ENCODE data around the gene TSPAN9.

The TSPAN9 gene

GRCh38 chr12:3107071-3107583 lies 29.9 kb downstream of the TSPAN9 start:
- Histone ChIP-seq H3K9ac (ENCODE audit: low read length in 5 of 5) (no peak overlapping the region), H3K4me3 (ENCODE audit: low read depth in 1 of 5, low read length in 5 of 5) (no peak overlapping the region), H3K27me3 (ENCODE audit: control insufficient read depth in 5 of 5, insufficient read depth in 4 of 5, low read length in 5 of 5) (no peaks in the 10 kb centered on the region), H3K36me3 (ENCODE audit: control insufficient read depth in 5 of 5, insufficient read depth in 5 of 5, low read length in 5 of 5) (peaks cover 0 to 6% (median 0%) of the 10 kb centered on the region in 5 donors), H3K27ac (ENCODE audit: low read depth, low read length) (no peak overlapping the region), H3K9me3 (ENCODE audit: control insufficient read depth in 5 of 5, low read length in 5 of 5) (no peaks in the 10 kb centered on the region), H3K4me1 (ENCODE audit: control insufficient read depth in 5 of 5, insufficient read depth in 5 of 5, low read length in 5 of 5) (peaks cover 10 to 70% (median 33%) of the 10 kb centered on the region in 5 donors)

- no peaks in the 10 kb centered on the region for H3K27me3 ChIP-seq (ENCODE audit: control insufficient read depth in 5 of 5, insufficient read depth in 4 of 5, low read length in 5 of 5)
- H3K9ac ChIP-seq (ENCODE audit: low read length in 5 of 5) = no peak overlapping the region
- H3K4me1 ChIP-seq (ENCODE audit: control insufficient read depth in 5 of 5, insufficient read depth in 5 of 5, low read length in 5 of 5) = peaks cover 6 to 63% (median 27%) of the 10 kb centered on the region in 5 donors
- no peaks in the 10 kb centered on the region for H3K9me3 ChIP-seq (ENCODE audit: control insufficient read depth in 5 of 5, low read length in 5 of 5)
- no peak overlapping the region for H3K4me3 ChIP-seq (ENCODE audit: low read depth in 1 of 5, low read length in 5 of 5)
- H3K27ac ChIP-seq (ENCODE audit: low read depth, low read length) = no peak overlapping the region
- H3K36me3 ChIP-seq (ENCODE audit: control insufficient read depth in 5 of 5, insufficient read depth in 5 of 5, low read length in 5 of 5) = peaks cover 0 to 8% (median 0%) of the 10 kb centered on the region in 5 donors
These were observed 30.8 kb downstream of the TSPAN9 start for GRCh38 chr12:3107954-3108353.

GRCh38 chr12:3110578-3110977 lies 33.4 kb downstream of the TSPAN9 start:
- Histone ChIP-seq H3K4me3 (ENCODE audit: low read depth in 1 of 5, low read length in 5 of 5) (no peak overlapping the region), H3K9me3 (ENCODE audit: control insufficient read depth in 5 of 5, low read length in 5 of 5) (no peaks in the 10 kb centered on the region), H3K36me3 (ENCODE audit: control insufficient read depth in 5 of 5, insufficient read depth in 5 of 5, low read length in 5 of 5) (peaks cover 0 to 15% (median 0%) of the 10 kb centered on the region in 5 donors), H3K9ac (ENCODE audit: low read length in 5 of 5) (no peak overlapping the region), H3K27me3 (ENCODE audit: control insufficient read depth in 5 of 5, insufficient read depth in 4 of 5, low read length in 5 of 5) (no peaks in the 10 kb centered on the region), H3K27ac (ENCODE audit: low read depth, low read length) (no peak overlapping the region), H3K4me1 (ENCODE audit: control insufficient read depth in 5 of 5, insufficient read depth in 5 of 5, low read length in 5 of 5) (peaks cover under 1 to 37% (median 8%) of the 10 kb centered on the region in 5 donors)

- H3K27ac ChIP-seq (ENCODE audit: low read depth, low read length) = no peak overlapping the region
- peaks cover 0 to 15% (median 0%) of the 10 kb centered on the region in 5 donors for H3K36me3 ChIP-seq (ENCODE audit: control insufficient read depth in 5 of 5, insufficient read depth in 5 of 5, low read length in 5 of 5)
- no peak overlapping the region for H3K4me3 ChIP-seq (ENCODE audit: low read depth in 1 of 5, low read length in 5 of 5)
- no peak overlapping the region for H3K9ac ChIP-seq (ENCODE audit: low read length in 5 of 5)
- H3K9me3 ChIP-seq (ENCODE audit: control insufficient read depth in 5 of 5, low read length in 5 of 5) = no peaks in the 10 kb centered on the region
- no peaks in the 10 kb centered on the region for H3K27me3 ChIP-seq (ENCODE audit: control insufficient read depth in 5 of 5, insufficient read depth in 4 of 5, low read length in 5 of 5)
- H3K4me1 ChIP-seq (ENCODE audit: control insufficient read depth in 5 of 5, insufficient read depth in 5 of 5, low read length in 5 of 5) = peaks cover 0 to 40% (median 12%) of the 10 kb centered on the region in 5 donors
These were observed 36.6 kb downstream of the TSPAN9 start for GRCh38 chr12:3113671-3114325.

- Histone ChIP-seq H3K4me3 (ENCODE audit: low read depth in 1 of 5, low read length in 5 of 5) (no peak overlapping the region), H3K4me1 (ENCODE audit: control insufficient read depth in 5 of 5, insufficient read depth in 5 of 5, low read length in 5 of 5) (peaks cover 3 to 49% (median 18%) of the 10 kb centered on the region in 5 donors), H3K27ac (ENCODE audit: low read depth, low read length) (no peak overlapping the region), H3K9ac (ENCODE audit: low read length in 5 of 5) (no peak overlapping the region), H3K27me3 (ENCODE audit: control insufficient read depth in 5 of 5, insufficient read depth in 4 of 5, low read length in 5 of 5) (no peaks in the 10 kb centered on the region), H3K9me3 (ENCODE audit: control insufficient read depth in 5 of 5, low read length in 5 of 5) (no peaks in the 10 kb centered on the region), H3K36me3 (ENCODE audit: control insufficient read depth in 5 of 5, insufficient read depth in 5 of 5, low read length in 5 of 5) (peaks cover 0 to 15% (median 0%) of the 10 kb centered on the region in 5 donors)
These were observed 37.5 kb downstream of the TSPAN9 start for GRCh38 chr12:3114671-3115070.

- Histone ChIP-seq H3K9ac (ENCODE audit: low read length in 5 of 5) (no peak overlapping the region), H3K27ac (ENCODE audit: low read depth, low read length) (no peak overlapping the region), H3K36me3 (ENCODE audit: control insufficient read depth in 5 of 5, insufficient read depth in 5 of 5, low read length in 5 of 5) (peaks cover 0 to 15% (median 0%) of the 10 kb centered on the region in 5 donors), H3K4me3 (ENCODE audit: low read depth in 1 of 5, low read length in 5 of 5) (no peak overlapping the region), H3K9me3 (ENCODE audit: control insufficient read depth in 5 of 5, low read length in 5 of 5) (no peaks in the 10 kb centered on the region), H3K27me3 (ENCODE audit: control insufficient read depth in 5 of 5, insufficient read depth in 4 of 5, low read length in 5 of 5) (no peaks in the 10 kb centered on the region), H3K4me1 (ENCODE audit: control insufficient read depth in 5 of 5, insufficient read depth in 5 of 5, low read length in 5 of 5) (peaks cover 7 to 51% (median 22%) of the 10 kb centered on the region in 5 donors)
These were observed 37.9 kb downstream of the TSPAN9 start for GRCh38 chr12:3115078-3115477.

- H3K9me3 ChIP-seq (ENCODE audit: control insufficient read depth in 5 of 5, low read length in 5 of 5) = no peaks in the 10 kb centered on the region
- H3K4me3 ChIP-seq (ENCODE audit: low read depth in 1 of 5, low read length in 5 of 5) = no peak overlapping the region
- peaks cover 0 to 10% (median 0%) of the 10 kb centered on the region in 5 donors for H3K36me3 ChIP-seq (ENCODE audit: control insufficient read depth in 5 of 5, insufficient read depth in 5 of 5, low read length in 5 of 5)
- peaks cover 10 to 51% (median 29%) of the 10 kb centered on the region in 5 donors for H3K4me1 ChIP-seq (ENCODE audit: control insufficient read depth in 5 of 5, insufficient read depth in 5 of 5, low read length in 5 of 5)
- H3K9ac ChIP-seq (ENCODE audit: low read length in 5 of 5) = no peak overlapping the region
- peak overlapping the region; percentile 70 for H3K27ac ChIP-seq (ENCODE audit: low read depth, low read length)
- H3K27me3 ChIP-seq (ENCODE audit: control insufficient read depth in 5 of 5, insufficient read depth in 4 of 5, low read length in 5 of 5) = no peaks in the 10 kb centered on the region
These were observed 39.1 kb downstream of the TSPAN9 start for GRCh38 chr12:3116106-3116844.

GRCh38 chr12:3117144-3117581 lies 40.0 kb downstream of the TSPAN9 start:
- H3K4me1 ChIP-seq (ENCODE audit: control insufficient read depth in 5 of 5, insufficient read depth in 5 of 5, low read length in 5 of 5) = peaks cover 10 to 55% (median 29%) of the 10 kb centered on the region in 5 donors
- H3K27me3 ChIP-seq (ENCODE audit: control insufficient read depth in 5 of 5, insufficient read depth in 4 of 5, low read length in 5 of 5) = no peaks in the 10 kb centered on the region
- no peak overlapping the region for H3K4me3 ChIP-seq (ENCODE audit: low read depth in 1 of 5, low read length in 5 of 5)
- no peaks in the 10 kb centered on the region for H3K9me3 ChIP-seq (ENCODE audit: control insufficient read depth in 5 of 5, low read length in 5 of 5)
- peaks cover 0 to 10% (median 0%) of the 10 kb centered on the region in 5 donors for H3K36me3 ChIP-seq (ENCODE audit: control insufficient read depth in 5 of 5, insufficient read depth in 5 of 5, low read length in 5 of 5)
- peak overlapping the region in 1 of 5 donors; percentile 31 for H3K9ac ChIP-seq (ENCODE audit: low read length in 5 of 5)
- H3K27ac ChIP-seq (ENCODE audit: low read depth, low read length) = peak overlapping the region; percentile 60

- Histone ChIP-seq H3K9me3 (ENCODE audit: control insufficient read depth in 5 of 5, low read length in 5 of 5) (no peaks in the 10 kb centered on the region), H3K27me3 (ENCODE audit: control insufficient read depth in 5 of 5, insufficient read depth in 4 of 5, low read length in 5 of 5) (no peaks in the 10 kb centered on the region), H3K27ac (ENCODE audit: low read depth, low read length) (peak overlapping the region; percentile 60), H3K4me1 (ENCODE audit: control insufficient read depth in 5 of 5, insufficient read depth in 5 of 5, low read length in 5 of 5) (peaks cover 10 to 59% (median 29%) of the 10 kb centered on the region in 5 donors), H3K9ac (ENCODE audit: low read length in 5 of 5) (no peak overlapping the region), H3K36me3 (ENCODE audit: control insufficient read depth in 5 of 5, insufficient read depth in 5 of 5, low read length in 5 of 5) (peaks cover 0 to 10% (median 0%) of the 10 kb centered on the region in 5 donors), H3K4me3 (ENCODE audit: low read depth in 1 of 5, low read length in 5 of 5) (no peak overlapping the region)
These were observed 40.4 kb downstream of the TSPAN9 start for GRCh38 chr12:3117591-3118015.
